Measurements from ENCODE around the gene CRTAC1. TPM values are rescaled to one million over a fixed set of nuclear protein-coding genes. Genes with fewer than 3 reads are reported as not detected.

CRTAC1 gene
- polyA plus RNA-seq, 3 donors, result not detected

- Mint-ChIP-seq H3K27ac (no peak overlapping the region), H3K27me3 (ENCODE audit: low read depth in 3 of 3) (peaks cover 15 to 35% (median 21%) of the 10 kb centered on the region in 3 donors), H3K4me1 (peaks cover 1% of the 10 kb centered on the region), H3K36me3 (no peaks in the 10 kb centered on the region), H3K9me3 (peaks cover 0 to 2% (median 0%) of the 10 kb centered on the region in 7 donors), H3K4me3 (no peak overlapping the region)
- Histone ChIP-seq H2AFZ (ENCODE audit: insufficient read depth, low read depth, low read length, poor library complexity, severe bottlenecking) (no peak overlapping the region), H3K9ac (ENCODE audit: insufficient read depth, low read length, poor library complexity, severe bottlenecking) (no peak overlapping the region), H3K9me3 (replicated peaks in 1 of 2; ENCODE audit: control insufficient read depth in 1 of 2, insufficient read depth in 1 of 2, low read length in 2 of 2) (no peaks in the 10 kb centered on the region), H4K20me1 (ENCODE audit: insufficient read depth, low read length) (no peaks in the 10 kb centered on the region), H3K4me3 (replicated peaks in 1 of 3; ENCODE audit: low read depth in 2 of 3, low read length in 3 of 3) (no peak overlapping the region), H3K36me3 (replicated peaks in 1 of 2; ENCODE audit: control insufficient read depth in 1 of 2, insufficient read depth in 2 of 2, low read length in 2 of 2) (no peaks in the 10 kb centered on the region), H3K27me3 (ENCODE audit: control insufficient read depth in 2 of 2, insufficient read depth in 2 of 2, low read length in 2 of 2) (peaks cover 4 to 6% of the 10 kb centered on the region in 2 donors), H3K27ac (ENCODE audit: low read depth in 1 of 2, low read length in 2 of 2) (no peak overlapping the region), H3K4me2 (replicated peaks; ENCODE audit: extremely low read depth, low read length, poor library complexity, severe bottlenecking) (no peak overlapping the region), H3K79me2 (ENCODE audit: insufficient read depth, low read length) (no peaks in the 10 kb centered on the region), H3K4me1 (ENCODE audit: control insufficient read depth in 1 of 2, insufficient read depth in 2 of 2, low read length in 2 of 2) (no peaks in the 10 kb centered on the region)
- peak; percentile 91 for TF ChIP-seq CTCF (IDR thresholded peaks at IDR 0.05)
- intact Hi-C loops (cut with micrococcal nuclease), result no loop called here
- 0% methylated on average over 4 of the region's 6 CpGs for WGBS (ENCODE audit: insufficient coverage)
- peak; percentile 16 to 39 (median 28) for DNase-seq
These were observed 15.5 kb upstream of the CRTAC1 start for GRCh38 chr10:98045785-98046389.

- H4K20me1 ChIP-seq (ENCODE audit: insufficient read depth, low read length), result no peaks in the 10 kb centered on the region
- H3K27me3 ChIP-seq (ENCODE audit: control insufficient read depth in 2 of 2, insufficient read depth in 2 of 2, low read length in 2 of 2), result peaks cover 31 to 49% of the 10 kb centered on the region in 2 donors
- H3K4me3 ChIP-seq (replicated peaks in 1 of 3; ENCODE audit: low read depth in 2 of 3, low read length in 3 of 3), result no peak overlapping the region
- H3K27ac Mint-ChIP-seq, result no peak overlapping the region
- intact Hi-C loops (cut with micrococcal nuclease), result loop anchor here (2.0 to 5.0 kb wide), 2 partner anchors 124 to 127 kb away; no protein-coding TSS in a partner anchor
- H3K4me2 ChIP-seq (replicated peaks; ENCODE audit: extremely low read depth, low read length, poor library complexity, severe bottlenecking), result no peak overlapping the region
- peak; percentile 3 to 24 (median 10) for DNase-seq
- H3K27ac ChIP-seq (ENCODE audit: low read depth in 1 of 2, low read length in 2 of 2), result no peak overlapping the region
- H3K36me3 Mint-ChIP-seq, result no peaks in the 10 kb centered on the region
- H3K9me3 Mint-ChIP-seq, result peaks cover 0 to 3% (median 0%) of the 10 kb centered on the region in 7 donors
- no peak overlapping the region for H3K4me3 Mint-ChIP-seq
- peaks cover 1% of the 10 kb centered on the region for H3K4me1 Mint-ChIP-seq
- H3K4me1 ChIP-seq (ENCODE audit: control insufficient read depth in 1 of 2, insufficient read depth in 2 of 2, low read length in 2 of 2), result no peaks in the 10 kb centered on the region
- peak; percentile 64 for TF ChIP-seq CTCF (IDR thresholded peaks at IDR 0.05)
- peaks cover 0 to 7% of the 10 kb centered on the region in 2 donors for H3K9me3 ChIP-seq (replicated peaks in 1 of 2; ENCODE audit: control insufficient read depth in 1 of 2, insufficient read depth in 1 of 2, low read length in 2 of 2)
- no peaks in the 10 kb centered on the region for H3K79me2 ChIP-seq (ENCODE audit: insufficient read depth, low read length)
- H3K9ac ChIP-seq (ENCODE audit: insufficient read depth, low read length, poor library complexity, severe bottlenecking), result no peak overlapping the region
- 23% methylated on average over 3 of the region's 7 CpGs for WGBS (ENCODE audit: insufficient coverage)
- peaks cover 48 to 72% (median 56%) of the 10 kb centered on the region in 3 donors for H3K27me3 Mint-ChIP-seq (ENCODE audit: low read depth in 3 of 3)
- no peak overlapping the region for H2AFZ ChIP-seq (ENCODE audit: insufficient read depth, low read depth, low read length, poor library complexity, severe bottlenecking)
- H3K36me3 ChIP-seq (replicated peaks in 1 of 2; ENCODE audit: control insufficient read depth in 1 of 2, insufficient read depth in 2 of 2, low read length in 2 of 2), result no peaks in the 10 kb centered on the region
These were observed 11.1 kb upstream of the CRTAC1 start for GRCh38 chr10:98041352-98042043.
